Thoracic aorta endothelial cell (primary cell): Measurements from ENCODE around the gene RAPGEFL1. TPM values are rescaled to one million over a fixed set of nuclear protein-coding genes. Genes with fewer than 3 reads are reported as not detected.

Experiments used
- small RNA-seq: library from RNA; depleted of rRNA; stranded (forward); fragments of <200 nt; gene quantifications from one replicate; pipeline ENCODE3, GENCODE V24; 2012
- total RNA-seq: library from RNA; depleted of rRNA; stranded (reverse); fragments of >200 nt; gene quantifications from 2 replicates; pipeline ENCODE4 v1.2.3, GENCODE V29; 2012

The RAPGEFL1 gene
- 3.2 and 3.8 TPM in 2 replicates for total RNA-seq

GRCh38 chr17:40177275-40177874 lies at the start of gene RAPGEFL1:
RAPGEFL1 (plus strand) TSS chr17:40177470; CDS start chr17:40177862, 392 bp downstream.

GRCh38 chr17:40218740-40219593 lies 41.7 kb downstream of the RAPGEFL1 start, which contains the start of gene WIPF2:
WIPF2 (plus strand) TSS chr17:40219304; CDS start chr17:40256460, 37,156 bp downstream.

Small RNA genes within 50 kb of the gene (small RNA-seq; reads per million reads assigned to genes)
- gene MIR6867: not detected

Other genes starting within 250 kb of the RAPGEFL1 start
- 14.9 and 19.3 TPM in 2 replicates for gene ORMDL3, start 249.9 kb upstream of the RAPGEFL1 start, total RNA-seq
- gene LRRC3C, start 249.7 kb upstream of the RAPGEFL1 start, total RNA-seq: not detected in 2 replicates
- gene GSDMA, start 214.5 kb upstream of the RAPGEFL1 start, total RNA-seq: not detected in 2 replicates
- gene PSMD3, start 196.7 kb upstream of the RAPGEFL1 start, total RNA-seq: 125 and 151 TPM in 2 replicates
- 0.80 and 8.0 TPM in 2 replicates for gene CSF3, start 162.0 kb upstream of the RAPGEFL1 start, total RNA-seq
- gene MED24, start 123.1 kb upstream of the RAPGEFL1 start, total RNA-seq: 89.2 and 107 TPM in 2 replicates
- gene THRA, start 114.5 kb upstream of the RAPGEFL1 start, total RNA-seq: 16.0 and 23.8 TPM in 2 replicates
- 2.1 and 2.6 TPM in 2 replicates for gene NR1D1, start 76.9 kb upstream of the RAPGEFL1 start, total RNA-seq
- 88.1 and 101 TPM in 2 replicates for gene MSL1, start 55.5 kb upstream of the RAPGEFL1 start, total RNA-seq
- 61.0 and 67.9 TPM in 2 replicates for gene CASC3, start 36.9 kb upstream of the RAPGEFL1 start, total RNA-seq
- 12.4 and 14.2 TPM in 2 replicates for gene WIPF2, start 41.8 kb downstream of the RAPGEFL1 start, total RNA-seq
- gene CDC6, start 110.4 kb downstream of the RAPGEFL1 start, total RNA-seq: 53.5 and 53.7 TPM in 2 replicates
- gene RARA, start 131.7 kb downstream of the RAPGEFL1 start, total RNA-seq: 18.5 and 21.0 TPM in 2 replicates
- gene GJD3, start 187.3 kb downstream of the RAPGEFL1 start, total RNA-seq: not detected in 2 replicates
- 148 and 240 TPM in 2 replicates for gene TOP2A, start 240.4 kb downstream of the RAPGEFL1 start, total RNA-seq